Measurements from ENCODE around the gene PRSS1. TPM values are rescaled to one million over a fixed set of nuclear protein-coding genes. Genes with fewer than 3 reads are reported as not detected.

PRSS1 gene
- total RNA-seq, 3 donors from 2014 or later (not counting 1 experiment from before 2014, with no cell fraction given) = not detected

GRCh38 chr7:142772673-142773072 is 23.4 kb downstream of the PRSS1 start:
- H3K9me3 ChIP-seq (ENCODE audit: control insufficient read depth, insufficient read depth, low read length) = no peaks in the 10 kb centered on the region
- Mint-ChIP-seq H3K27ac (peak overlapping the region in 1 of 2 donors; percentile 44), H3K9me3 (no peaks in the 10 kb centered on the region), H3K27me3 (ENCODE audit: low read depth in 2 of 2) (no peaks in the 10 kb centered on the region), H3K4me3 (no peak overlapping the region), H3K36me3 (no peaks in the 10 kb centered on the region), H3K4me1 (peaks cover 64 to 68% of the 10 kb centered on the region in 2 donors)
- H3K27me3 ChIP-seq (ENCODE audit: control insufficient read depth, insufficient read depth, low read length) = no peaks in the 10 kb centered on the region
- no peak overlapping the region for H3K4me3 ChIP-seq (ENCODE audit: low read length)
- intact Hi-C loops (cut with micrococcal nuclease) = loop anchor here (10.0 kb wide), 1 partner anchor 62 kb away; no protein-coding TSS in a partner anchor
- TF ChIP-seq, protein P1, sequence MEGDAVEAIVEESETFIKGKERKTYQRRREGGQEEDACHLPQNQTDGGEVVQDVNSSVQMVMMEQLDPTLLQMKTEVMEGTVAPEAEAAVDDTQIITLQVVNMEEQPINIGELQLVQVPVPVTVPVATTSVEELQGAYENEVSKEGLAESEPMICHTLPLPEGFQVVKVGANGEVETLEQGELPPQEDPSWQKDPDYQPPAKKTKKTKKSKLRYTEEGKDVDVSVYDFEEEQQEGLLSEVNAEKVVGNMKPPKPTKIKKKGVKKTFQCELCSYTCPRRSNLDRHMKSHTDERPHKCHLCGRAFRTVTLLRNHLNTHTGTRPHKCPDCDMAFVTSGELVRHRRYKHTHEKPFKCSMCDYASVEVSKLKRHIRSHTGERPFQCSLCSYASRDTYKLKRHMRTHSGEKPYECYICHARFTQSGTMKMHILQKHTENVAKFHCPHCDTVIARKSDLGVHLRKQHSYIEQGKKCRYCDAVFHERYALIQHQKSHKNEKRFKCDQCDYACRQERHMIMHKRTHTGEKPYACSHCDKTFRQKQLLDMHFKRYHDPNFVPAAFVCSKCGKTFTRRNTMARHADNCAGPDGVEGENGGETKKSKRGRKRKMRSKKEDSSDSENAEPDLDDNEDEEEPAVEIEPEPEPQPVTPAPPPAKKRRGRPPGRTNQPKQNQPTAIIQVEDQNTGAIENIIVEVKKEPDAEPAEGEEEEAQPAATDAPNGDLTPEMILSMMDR (IDR thresholded peaks at IDR 0.05) = no peak
- no peak for ATAC-seq
- no peak overlapping the region for H3K27ac ChIP-seq (ENCODE audit: low read length)
- no peak for DNase-seq
- peaks cover 10% of the 10 kb centered on the region for H3K4me1 ChIP-seq (ENCODE audit: control insufficient read depth, insufficient read depth, low read length)
- no peaks in the 10 kb centered on the region for H3K36me3 ChIP-seq (ENCODE audit: control insufficient read depth, insufficient read depth, low read length)

- TF ChIP-seq, protein P1 (IDR thresholded peaks at IDR 0.05) = no peak
- Histone ChIP-seq H3K27ac (ENCODE audit: low read length) (no peak overlapping the region), H3K4me1 (ENCODE audit: control insufficient read depth, insufficient read depth, low read length) (peaks cover 16% of the 10 kb centered on the region), H3K27me3 (ENCODE audit: control insufficient read depth, insufficient read depth, low read length) (no peaks in the 10 kb centered on the region), H3K4me3 (ENCODE audit: low read length) (no peak overlapping the region), H3K9me3 (ENCODE audit: control insufficient read depth, insufficient read depth, low read length) (no peaks in the 10 kb centered on the region), H3K36me3 (ENCODE audit: control insufficient read depth, insufficient read depth, low read length) (no peaks in the 10 kb centered on the region)
- Mint-ChIP-seq H3K27me3 (ENCODE audit: low read depth in 2 of 2) (no peaks in the 10 kb centered on the region), H3K27ac (peak overlapping the region in 1 of 2 donors; percentile 7), H3K9me3 (no peaks in the 10 kb centered on the region), H3K36me3 (no peaks in the 10 kb centered on the region), H3K4me3 (no peak overlapping the region), H3K4me1 (peaks cover 65 to 68% of the 10 kb centered on the region in 2 donors)
- WGBS (ENCODE audit: insufficient coverage) = 81% methylated on average over 12 of the region's 12 CpGs
- intact Hi-C loops (cut with micrococcal nuclease) = loop anchor here (10.0 kb wide), 1 partner anchor 62 kb away; no protein-coding TSS in a partner anchor
- DNase-seq (no peak), ATAC-seq (no peak)
These were observed 24.0 kb downstream of the PRSS1 start for GRCh38 chr7:142773230-142773629.

- intact Hi-C loops (cut with micrococcal nuclease) = loop anchor here (10.0 kb wide), 1 partner anchor 61 kb away; no protein-coding TSS in a partner anchor
- TF ChIP-seq, protein P1 (IDR thresholded peaks at IDR 0.05) = no peak
- peaks cover 20% of the 10 kb centered on the region for H3K4me1 ChIP-seq (ENCODE audit: control insufficient read depth, insufficient read depth, low read length)
- no peaks in the 10 kb centered on the region for H3K27me3 ChIP-seq (ENCODE audit: control insufficient read depth, insufficient read depth, low read length)
- H3K27me3 Mint-ChIP-seq (ENCODE audit: low read depth in 2 of 2) = no peaks in the 10 kb centered on the region
- no peak for ATAC-seq
- H3K4me3 Mint-ChIP-seq = no peak overlapping the region
- no peaks in the 10 kb centered on the region for H3K36me3 Mint-ChIP-seq
- no peak overlapping the region for H3K27ac ChIP-seq (ENCODE audit: low read length)
- DNase-seq = no peak
- peak overlapping the region in 1 of 2 donors; percentile 29 for H3K27ac Mint-ChIP-seq
- H3K9me3 Mint-ChIP-seq = no peaks in the 10 kb centered on the region
- WGBS (ENCODE audit: insufficient coverage) = 75% methylated on average over 3 of the region's 4 CpGs
- no peaks in the 10 kb centered on the region for H3K36me3 ChIP-seq (ENCODE audit: control insufficient read depth, insufficient read depth, low read length)
- H3K9me3 ChIP-seq (ENCODE audit: control insufficient read depth, insufficient read depth, low read length) = no peaks in the 10 kb centered on the region
- peaks cover 69 to 71% of the 10 kb centered on the region in 2 donors for H3K4me1 Mint-ChIP-seq
- no peak overlapping the region for H3K4me3 ChIP-seq (ENCODE audit: low read length)
These were observed 24.9 kb downstream of the PRSS1 start for GRCh38 chr7:142773937-142774744.

Measured in natural killer cell (primary cell).